H9 (cell line): Measurements from ENCODE around the gene DAAM2. TPM values are rescaled to one million over a fixed set of nuclear protein-coding genes. Genes with fewer than 3 reads are reported as not detected.

Experiments used
- DNase-seq: peaks from one replicate; pipeline ENCODE4 v3.0.0-alpha.2; 2017
- H2AFZ ChIP-seq: one replicate; pipeline ENCODE4 v1.6.1; 2013; ENCODE audit warnings: mild to moderate bottlenecking, low read length, control low read depth, moderate library complexity
- H2AK5ac ChIP-seq: 2 replicates; pipeline ENCODE4 v1.6.1; 2013; ENCODE audit warnings: low read length, control low read depth, mixed read lengths; ENCODE audit not compliant: insufficient read length
- H2BK120ac ChIP-seq: one replicate; pipeline ENCODE4 v1.6.1; 2013; ENCODE audit warnings: low read depth, mild to moderate bottlenecking, low read length, control low read depth, inconsistent platforms; ENCODE audit not compliant: poor library complexity, severe bottlenecking
- H2BK12ac ChIP-seq: 2 replicates; pipeline ENCODE4 v1.6.1; 2013; ENCODE audit warnings: low read length, control low read depth, mixed read lengths, low read depth; ENCODE audit not compliant: insufficient read length
- H2BK15ac ChIP-seq: 2 replicates; pipeline ENCODE4 v1.6.1; 2013; ENCODE audit warnings: low read depth, low read length, control low read depth
- H2BK20ac ChIP-seq: one replicate; pipeline ENCODE4 v1.6.1; 2013; ENCODE audit warnings: low read depth, mild to moderate bottlenecking, low read length, control low read depth, inconsistent platforms; ENCODE audit not compliant: poor library complexity, severe bottlenecking
- H2BK5ac ChIP-seq: 2 replicates; pipeline ENCODE4 v1.6.1; 2013; ENCODE audit warnings: low read length, control low read depth, mixed read lengths; ENCODE audit not compliant: insufficient read length
- H3K14ac ChIP-seq: 2 replicates; pipeline ENCODE4 v1.6.1; 2013; ENCODE audit warnings: low read length, control low read depth; ENCODE audit not compliant: insufficient read depth
- H3K18ac ChIP-seq: 2 replicates; pipeline ENCODE4 v1.6.1; 2013; ENCODE audit warnings: low read depth, mild to moderate bottlenecking, mixed read lengths, low read length, control low read depth; ENCODE audit not compliant: insufficient read length
- H3K23ac ChIP-seq: 2 replicates; pipeline ENCODE4 v1.6.1; 2013; ENCODE audit warnings: low read length, control low read depth, mixed read lengths, low read depth; ENCODE audit not compliant: insufficient read length
- H3K23me2 ChIP-seq: 2 replicates; pipeline ENCODE4 v1.6.1; 2013; ENCODE audit warnings: low read depth, mild to moderate bottlenecking, mixed read lengths, low read length, control low read depth; ENCODE audit not compliant: insufficient read length, poor library complexity, severe bottlenecking
- H3K27ac ChIP-seq: 2 replicates; pipeline ENCODE4 v1.5.1; 2013; ENCODE audit warnings: low read length, control low read depth, mixed read lengths, low read depth; ENCODE audit not compliant: insufficient read length
- H3K27me3 ChIP-seq: 2 replicates; pipeline ENCODE4 v1.6.1; 2013; ENCODE audit warnings: low read length, control low read depth, inconsistent platforms; ENCODE audit not compliant: insufficient read depth
- H3K4ac ChIP-seq: 2 replicates; pipeline ENCODE4 v1.6.1; 2013; ENCODE audit warnings: low read depth, mild to moderate bottlenecking, control low read depth, inconsistent platforms, low read length, moderate library complexity
- H3K4me1 ChIP-seq: 2 replicates; pipeline ENCODE4 v1.6.1; 2013; ENCODE audit warnings: low read length, control low read depth, inconsistent platforms; ENCODE audit not compliant: insufficient read depth
- H3K4me2 ChIP-seq: 2 replicates; pipeline ENCODE4 v1.6.1; 2013; ENCODE audit warnings: low read length, control low read depth, mixed read lengths; ENCODE audit not compliant: insufficient read length, insufficient read depth
- H3K56ac ChIP-seq: 2 replicates; pipeline ENCODE4 v1.6.1; 2013; ENCODE audit warnings: low read depth, mild to moderate bottlenecking, mixed read lengths, low read length, control low read depth; ENCODE audit not compliant: insufficient read length
- H3K79me1 ChIP-seq: 2 replicates; pipeline ENCODE4 v1.6.1; 2013; ENCODE audit warnings: low read depth, mild to moderate bottlenecking, moderate library complexity, low read length, control low read depth, inconsistent platforms; ENCODE audit not compliant: insufficient read depth, poor library complexity, severe bottlenecking
- H3K79me2 ChIP-seq: 2 replicates; pipeline ENCODE4 v1.6.1; 2013; ENCODE audit warnings: low read length, control low read depth, inconsistent platforms; ENCODE audit not compliant: insufficient read depth
- H3K9ac ChIP-seq: 2 replicates; pipeline ENCODE4 v1.6.1; 2013; ENCODE audit warnings: low read length, control low read depth, mixed read lengths; ENCODE audit not compliant: insufficient read length; ENCODE audit errors: extremely low read depth
- H3K9me3 ChIP-seq: one replicate; pipeline ENCODE4 v1.6.1; 2013; ENCODE audit warnings: low read depth, low read length, inconsistent platforms; ENCODE audit not compliant: control insufficient read depth
- H3T11ph ChIP-seq: one replicate; pipeline ENCODE4 v1.6.1; 2013; ENCODE audit warnings: mild to moderate bottlenecking, low read length, control low read depth, inconsistent platforms
- H4K20me1 ChIP-seq: one replicate; pipeline ENCODE4 v1.6.1; 2013; ENCODE audit not compliant: control insufficient read depth, insufficient read length, insufficient read depth
- H4K5ac ChIP-seq: 2 replicates; pipeline ENCODE4 v1.6.1; 2013; ENCODE audit warnings: low read depth, mild to moderate bottlenecking, mixed read lengths, low read length, control low read depth; ENCODE audit not compliant: insufficient read length
- H4K8ac ChIP-seq: replicated peaks from 2 replicates; pipeline ENCODE4 v1.6.1; 2013; ENCODE audit warnings: low read length, control low read depth, mixed read lengths, low read depth; ENCODE audit not compliant: insufficient read length
- H4K91ac ChIP-seq: 2 replicates; pipeline ENCODE4 v1.6.1; 2013; ENCODE audit warnings: low read depth, mild to moderate bottlenecking, moderate library complexity, mixed read lengths, low read length, control low read depth; ENCODE audit not compliant: insufficient read length
- H3K27ac Mint-ChIP-seq, 3 experiments: 2 replicates in 2 of 3; 3 replicates in 1 of 3; pipeline ENCODE4 v1.8.0; 2020 to 2021; ENCODE audit warnings: mixed read lengths in 3 of 3, mild to moderate bottlenecking in 1 of 3, moderate library complexity in 1 of 3
- H3K27me3 Mint-ChIP-seq: 2 replicates; pipeline ENCODE4 v1.8.0; 2021; ENCODE audit warnings: low read depth, mild to moderate bottlenecking, moderate library complexity, mixed read lengths
- H3K36me3 Mint-ChIP-seq, 3 experiments: 2 replicates in 2 of 3; 3 replicates in 1 of 3; pipeline ENCODE4 v1.8.0; 2020 to 2021; ENCODE audit warnings: low read depth in 3 of 3, mixed read lengths in 3 of 3; ENCODE audit not compliant: insufficient read depth in 1 of 3
- H3K4me1 Mint-ChIP-seq, 2 experiments: 2 replicates each; pipeline ENCODE4 v1.8.0; 2020; ENCODE audit warnings: mixed read lengths in 2 of 2
- H3K4me3 Mint-ChIP-seq, 2 experiments: 2 replicates in 1 of 2; 3 replicates in 1 of 2; pipeline ENCODE4 v1.8.0; 2020 to 2021; ENCODE audit warnings: mild to moderate bottlenecking in 2 of 2, mixed read lengths in 2 of 2, moderate library complexity in 1 of 2
- H3K9me3 Mint-ChIP-seq, 2 experiments: 2 replicates in 1 of 2; 3 replicates in 1 of 2; pipeline ENCODE4 v1.8.0; 2020; ENCODE audit warnings: mild to moderate bottlenecking in 2 of 2, mixed read lengths in 2 of 2, moderate library complexity in 1 of 2
- WGBS: extraction: QIAGEN DNeasy Blood & Tissue Kit; methylation state at CpG from one replicate; pipeline ENCODE4 v1.1.7; 2013; ENCODE audit warnings: missing lambda C conversion rate, low lambda C conversion rate, mixed read lengths; ENCODE audit not compliant: insufficient read length; ENCODE audit errors: extremely low coverage; 5-methylcytosine and 5-hydroxymethylcytosine counted together
- total RNA-seq: library from RNA; stranded (reverse); gene quantifications from 2 replicates; pipeline ENCODE4 v1.2.1, GENCODE V29; 2021
- TF ChIP-seq, protein P1 (sequence below): fragments of 200-600 bp; sonication (generic); conservative IDR thresholded peaks from 3 replicates; pipeline ENCODE4 v1.8.0; 2021; ENCODE audit warnings: antibody characterized with exemption, mild to moderate bottlenecking

The DAAM2 gene
- total RNA-seq, 1 experiment from 2014 or later, result 1.1 TPM

DNA sequence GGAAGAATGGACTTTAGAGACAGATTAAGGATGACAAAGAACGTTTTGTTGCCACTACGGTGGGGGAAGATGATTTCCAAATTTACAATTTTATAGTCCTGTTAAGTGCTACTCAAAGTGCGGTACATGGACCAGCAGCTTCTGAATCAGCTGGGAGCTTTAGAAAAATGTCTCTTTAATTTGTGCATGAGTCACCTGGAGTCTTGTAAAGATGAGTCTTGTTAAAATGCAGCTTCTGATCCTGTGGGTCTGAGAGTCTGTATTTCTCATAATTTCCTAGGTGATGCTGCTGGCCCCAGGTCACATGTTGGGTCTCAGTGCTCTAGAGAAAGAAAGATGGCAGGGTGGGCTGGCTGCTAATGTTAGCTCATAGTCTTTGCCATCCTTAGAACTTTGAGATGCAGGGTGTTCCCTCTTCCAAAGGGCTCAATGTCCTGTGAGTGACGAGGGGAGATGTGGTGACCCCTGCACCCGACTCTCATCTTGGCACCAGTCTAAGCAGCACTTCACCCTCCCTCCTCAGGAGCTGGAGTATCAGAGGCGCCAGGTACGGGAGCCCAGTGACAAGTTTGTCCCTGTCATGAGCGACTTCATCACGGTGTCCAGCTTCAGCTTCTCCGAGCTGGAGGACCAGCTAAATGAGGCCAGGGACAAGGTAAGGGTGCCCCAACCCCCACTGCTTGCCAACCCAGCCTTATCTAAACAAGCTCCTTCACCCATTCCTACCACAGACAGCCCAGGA lies 107.5 kb downstream of the DAAM2 start:
- no peak overlapping the region for H2BK120ac ChIP-seq
- no CpG with 5 or more reads among the region's 10 CpGs for WGBS
- no peaks in the 10 kb centered on the region for H3K79me1 ChIP-seq
- H3K27ac ChIP-seq, result no peak overlapping the region
- no peaks in the 10 kb centered on the region for H4K20me1 ChIP-seq
- no peaks in the 10 kb centered on the region for H3K79me2 ChIP-seq
- H3K14ac ChIP-seq, result no peak overlapping the region
- no peak overlapping the region for H3K56ac ChIP-seq
- no peak for DNase-seq
- Mint-ChIP-seq H3K9me3 (peaks cover 0 to 2% of the 10 kb centered on the region in 2 experiments; a peak in 1 of 5 replicates), H3K4me1 (peaks cover 15 to 16% of the 10 kb centered on the region in 2 experiments), H3K4me3 (no peak overlapping the region), H3K36me3 (peaks cover 0 to 4% (median 4%) of the 10 kb centered on the region in 3 experiments; a peak in 4 of 7 replicates), H3K27me3 (peaks cover 7% of the 10 kb centered on the region), H3K27ac (no peak overlapping the region; a peak in 1 of 7 replicates)
- no peak overlapping the region for H2BK20ac ChIP-seq
- no peak overlapping the region for H2BK5ac ChIP-seq
- no peak overlapping the region for H3T11ph ChIP-seq
- H2AFZ ChIP-seq, result no peak overlapping the region
- peaks cover 10% of the 10 kb centered on the region; the same call in 1 of the 2 replicates for H3K4me1 ChIP-seq
- no peak overlapping the region for H4K91ac ChIP-seq
- H3K9ac ChIP-seq, result no peak overlapping the region
- no peak overlapping the region for H3K23ac ChIP-seq
- H3K4ac ChIP-seq, result no peak overlapping the region
- no peaks in the 10 kb centered on the region for H3K23me2 ChIP-seq
- no peak overlapping the region for H3K18ac ChIP-seq
- TF ChIP-seq, protein P1, sequence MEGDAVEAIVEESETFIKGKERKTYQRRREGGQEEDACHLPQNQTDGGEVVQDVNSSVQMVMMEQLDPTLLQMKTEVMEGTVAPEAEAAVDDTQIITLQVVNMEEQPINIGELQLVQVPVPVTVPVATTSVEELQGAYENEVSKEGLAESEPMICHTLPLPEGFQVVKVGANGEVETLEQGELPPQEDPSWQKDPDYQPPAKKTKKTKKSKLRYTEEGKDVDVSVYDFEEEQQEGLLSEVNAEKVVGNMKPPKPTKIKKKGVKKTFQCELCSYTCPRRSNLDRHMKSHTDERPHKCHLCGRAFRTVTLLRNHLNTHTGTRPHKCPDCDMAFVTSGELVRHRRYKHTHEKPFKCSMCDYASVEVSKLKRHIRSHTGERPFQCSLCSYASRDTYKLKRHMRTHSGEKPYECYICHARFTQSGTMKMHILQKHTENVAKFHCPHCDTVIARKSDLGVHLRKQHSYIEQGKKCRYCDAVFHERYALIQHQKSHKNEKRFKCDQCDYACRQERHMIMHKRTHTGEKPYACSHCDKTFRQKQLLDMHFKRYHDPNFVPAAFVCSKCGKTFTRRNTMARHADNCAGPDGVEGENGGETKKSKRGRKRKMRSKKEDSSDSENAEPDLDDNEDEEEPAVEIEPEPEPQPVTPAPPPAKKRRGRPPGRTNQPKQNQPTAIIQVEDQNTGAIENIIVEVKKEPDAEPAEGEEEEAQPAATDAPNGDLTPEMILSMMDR, result no peak
- no peak overlapping the region for H4K8ac ChIP-seq
- no peaks in the 10 kb centered on the region for H3K27me3 ChIP-seq
- H3K4me2 ChIP-seq, result no peak overlapping the region
- H2AK5ac ChIP-seq, result no peak overlapping the region
- H2BK12ac ChIP-seq, result no peak overlapping the region
- H2BK15ac ChIP-seq, result no peak overlapping the region
- no peak overlapping the region for H4K5ac ChIP-seq
- H3K9me3 ChIP-seq, result no peaks in the 10 kb centered on the region
